ENCODE measurements around the gene ZBTB46.
"Not testable (repeated sequence)": the region's sequence is repeated elsewhere in the genome, so short reads cannot be mapped to it uniquely, and the experiment has no call there.

ZBTB46 gene

GRCh38 chr20:63783970-63784369, 47.1 kb downstream of the ZBTB46 start:
- no peak for DNase-seq

- DNase-seq = no peak
Observed at GRCh38 chr20:63782521-63782971, 48.5 kb downstream of the ZBTB46 start.

GRCh38 chr20:63782051-63782471, 49.0 kb downstream of the ZBTB46 start:
- no peak for DNase-seq

- DNase-seq = no peak
Observed at GRCh38 chr20:63781181-63781580, 49.9 kb downstream of the ZBTB46 start.

DNA sequence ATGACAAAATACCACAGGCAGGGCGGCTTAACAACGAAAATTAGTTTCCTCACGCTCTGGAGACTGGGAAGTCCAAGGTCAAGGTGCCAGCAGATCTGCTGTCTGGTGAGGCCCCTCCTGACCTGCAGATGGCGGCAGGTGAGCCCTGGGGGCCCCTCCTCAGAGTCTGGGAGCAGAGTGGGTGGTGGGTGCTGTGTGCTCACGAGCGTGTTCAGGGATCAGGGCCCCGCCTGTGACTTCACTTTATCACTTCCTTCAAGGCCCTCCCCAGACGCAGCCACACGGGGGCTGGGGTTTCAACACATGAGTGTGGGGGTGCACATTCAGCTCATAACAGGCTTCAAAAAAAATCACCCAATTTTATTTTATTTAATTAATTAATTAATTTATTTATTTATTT, 52.2 kb downstream of the ZBTB46 start:
- DNase-seq = no peak

GRCh38 chr20:63778034-63778752, 52.9 kb downstream of the ZBTB46 start:
- DNase-seq = no peak

GRCh38 chr20:63777614-63778013, 53.5 kb downstream of the ZBTB46 start:
- DNase-seq = no peak

DNA sequence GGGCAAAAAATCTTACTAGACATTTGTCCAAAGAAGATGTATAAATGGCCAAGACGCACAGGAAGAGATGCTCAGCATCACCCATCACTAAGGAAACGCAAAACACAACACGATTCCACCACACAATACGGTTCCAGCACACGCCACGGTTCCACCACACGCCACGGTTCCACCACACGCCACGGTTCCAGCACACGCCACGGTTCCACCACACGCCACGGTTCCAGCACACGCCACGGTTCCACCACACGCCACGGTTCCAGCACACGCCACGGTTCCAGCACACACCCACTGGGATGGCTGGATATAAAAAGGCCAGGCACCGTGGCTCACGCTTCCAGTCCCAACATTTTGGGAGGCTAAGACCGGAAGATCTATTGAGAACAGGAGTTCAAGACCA, 54.2 kb downstream of the ZBTB46 start:
- not testable (repeated sequence) for DNase-seq

DNA sequence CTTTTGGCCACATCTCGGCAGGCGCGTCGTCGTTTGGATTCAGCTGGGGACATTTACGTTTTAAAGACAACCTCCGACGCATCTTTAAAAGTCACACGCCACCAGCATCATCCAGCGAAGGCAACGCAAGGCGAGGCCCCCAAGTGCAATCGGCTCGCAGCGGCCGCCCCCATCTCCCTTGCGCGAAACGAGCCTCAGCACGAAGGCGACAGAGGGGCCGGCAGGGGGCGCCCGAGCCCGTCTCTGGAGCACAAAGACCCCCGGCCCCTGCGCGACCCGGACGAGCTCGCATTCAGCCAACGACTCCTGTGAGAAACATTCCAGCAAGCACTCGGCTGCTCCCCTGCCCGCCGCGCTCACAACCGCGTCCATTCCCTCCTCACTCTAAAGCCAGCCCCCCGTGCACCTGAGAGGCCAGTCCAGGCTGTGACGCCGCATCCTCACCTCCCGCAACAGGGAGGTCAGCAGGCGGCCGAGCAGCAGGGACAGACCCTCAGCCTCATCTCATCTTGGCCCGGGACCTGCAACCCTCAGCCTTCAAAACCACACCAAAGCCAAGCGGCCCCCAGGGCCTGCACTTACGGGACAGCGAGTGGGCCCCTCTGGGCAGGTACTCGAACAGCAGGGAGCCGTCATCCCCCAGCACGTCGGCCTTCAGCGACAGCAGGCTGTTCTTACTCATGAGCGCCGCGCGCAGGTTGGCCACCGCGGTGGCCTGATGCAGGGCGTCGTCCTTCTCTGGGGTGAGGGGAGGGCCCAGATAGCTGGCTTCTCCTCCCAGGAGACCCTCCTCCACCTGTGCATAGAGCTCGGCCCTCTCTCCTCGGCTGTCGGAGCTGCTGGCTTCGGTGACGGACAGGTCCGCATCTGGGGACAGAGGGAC, 55.7 kb downstream of the ZBTB46 start:
- no peak for DNase-seq

- no peak for DNase-seq
Observed at GRCh38 chr20:63774306-63774705, 56.8 kb downstream of the ZBTB46 start.

- no peak for DNase-seq
Observed at GRCh38 chr20:63773571-63774241, 57.4 kb downstream of the ZBTB46 start.

DNA sequence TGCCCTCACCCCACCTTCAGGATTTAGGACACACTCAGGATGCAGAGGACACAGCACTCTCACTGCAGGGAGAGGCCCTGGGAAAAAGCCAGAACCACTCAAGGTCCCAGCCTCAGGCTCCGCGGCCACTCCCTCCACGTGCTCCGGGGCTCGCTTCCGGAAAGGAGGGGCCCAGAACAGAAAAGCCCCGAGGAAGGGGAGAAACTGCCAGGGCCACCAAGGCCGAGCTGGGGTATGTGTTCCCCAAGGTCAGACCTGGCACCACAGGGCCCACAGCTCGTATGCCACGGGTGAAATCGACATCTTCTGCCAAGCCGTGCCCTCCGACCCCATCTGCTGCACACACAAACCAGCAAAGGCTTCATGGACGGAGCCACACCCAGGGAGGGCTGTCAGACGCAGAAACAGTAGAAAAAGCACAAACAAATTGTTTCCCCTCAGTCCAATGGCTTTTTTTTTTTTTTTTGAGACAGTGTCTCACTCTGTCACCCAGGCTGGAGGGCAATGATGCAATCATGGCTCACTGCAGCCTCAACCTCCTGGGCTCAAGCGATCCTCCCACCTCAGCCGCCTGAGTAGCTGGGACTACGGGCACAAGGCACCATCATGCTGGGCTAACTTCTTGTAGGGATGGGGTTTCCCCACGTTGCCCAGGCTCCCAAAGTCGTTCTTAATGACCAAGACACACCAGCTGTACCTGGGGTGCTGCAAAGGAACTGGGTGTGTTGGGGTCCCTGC, 58.1 kb downstream of the ZBTB46 start:
- DNase-seq = no peak

DNA sequence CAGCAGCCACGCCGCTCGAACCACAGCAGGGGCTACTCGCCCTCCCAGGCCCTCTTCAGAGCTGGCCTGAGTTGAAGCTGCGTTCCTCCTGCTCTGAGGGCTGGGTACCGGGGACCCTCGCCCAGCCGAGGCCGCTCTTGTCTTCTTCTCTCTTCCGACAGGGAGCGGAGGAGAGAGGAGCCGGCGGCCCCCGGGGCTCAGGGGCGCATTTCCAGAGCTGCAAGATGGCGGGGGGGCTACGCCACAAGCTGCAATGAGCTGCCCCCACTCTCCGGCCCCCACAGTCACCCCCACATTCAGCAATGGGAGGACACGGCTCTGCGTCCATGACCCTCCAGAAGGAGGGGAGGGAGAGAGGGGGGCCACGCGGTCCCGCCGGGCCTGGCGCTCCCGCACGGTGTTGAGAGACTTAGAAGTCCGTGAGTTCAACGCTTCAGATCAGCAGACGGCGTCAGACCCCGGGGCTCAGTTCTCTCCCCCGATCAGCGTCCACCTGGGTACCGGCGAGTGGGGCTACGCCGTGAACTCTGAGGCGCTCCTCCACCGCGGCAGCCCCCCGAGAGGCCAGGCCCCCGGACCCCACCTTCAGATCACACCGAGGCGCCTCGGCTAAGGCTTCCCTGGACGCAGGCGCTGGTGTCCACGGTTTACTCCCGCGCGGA, 59.9 kb downstream of the ZBTB46 start:
- DNase-seq = no peak

GRCh38 chr20:63769891-63770474, 61.1 kb downstream of the ZBTB46 start:
- DNase-seq = no peak

DNA sequence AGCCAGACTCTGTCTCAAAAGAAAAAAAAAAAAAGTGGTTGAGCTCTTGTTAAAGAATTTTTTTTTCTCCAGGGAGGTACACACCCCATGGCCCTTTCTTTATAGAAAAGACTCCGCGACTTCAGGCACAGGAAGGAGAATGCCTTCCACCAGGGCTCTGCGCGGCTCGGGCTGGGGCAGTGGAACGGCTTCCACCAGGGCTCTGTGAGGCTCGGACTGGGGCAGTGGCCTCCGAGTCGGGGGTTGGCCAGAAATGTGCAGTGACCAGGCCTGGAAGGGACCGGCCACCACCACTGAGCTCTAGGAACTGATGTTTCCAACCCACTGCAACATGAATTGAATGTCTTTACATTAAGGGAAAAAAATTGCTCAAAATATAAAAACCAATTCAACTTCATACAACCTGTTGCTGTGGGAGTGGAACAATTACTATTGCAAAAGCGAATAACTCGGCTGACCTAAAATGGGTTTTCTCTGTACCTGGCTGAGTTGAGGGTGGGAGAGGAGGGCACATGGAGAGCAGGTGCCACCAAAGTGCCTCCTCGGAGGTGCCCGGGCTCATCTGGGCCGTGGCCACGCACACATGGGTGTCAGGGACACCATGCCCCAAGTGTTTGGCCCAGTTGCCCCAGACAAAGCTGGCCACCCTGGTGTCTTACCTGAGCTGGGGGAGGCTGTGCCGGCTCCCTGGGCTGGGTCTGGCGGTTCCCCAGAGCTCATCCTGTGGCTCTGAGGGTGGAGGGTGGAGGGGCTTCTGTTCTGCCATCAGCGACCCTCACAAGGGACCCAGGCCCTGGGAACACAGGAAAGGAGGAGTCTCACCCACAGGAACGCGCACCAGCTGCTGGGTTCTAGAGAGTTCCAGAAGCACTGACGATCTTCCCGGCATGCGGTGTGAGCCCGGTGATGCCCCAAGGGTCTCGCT, 62.2 kb downstream of the ZBTB46 start:
- DNase-seq = no peak

DNA sequence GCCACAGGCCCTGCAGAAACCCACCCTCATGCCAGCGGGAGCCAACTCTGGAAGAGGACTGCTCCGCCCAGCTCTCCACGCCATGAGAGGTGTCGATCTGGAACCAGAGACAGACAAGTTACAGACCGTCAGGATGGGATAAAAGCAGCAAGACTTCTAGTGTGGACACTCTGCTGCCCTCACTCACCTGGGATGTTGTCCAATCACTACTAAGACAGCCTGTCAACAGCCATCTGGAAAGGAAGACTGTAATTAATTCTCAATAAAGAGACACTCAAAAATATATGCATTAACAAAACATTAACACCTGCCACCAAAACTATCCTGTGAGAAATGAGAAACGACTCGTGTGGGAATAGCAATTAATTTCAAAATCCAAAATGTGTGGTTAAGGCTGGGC, 63.2 kb downstream of the ZBTB46 start:
- no peak for DNase-seq

- DNase-seq = no peak
Observed at GRCh38 chr20:63767456-63767855, 63.6 kb downstream of the ZBTB46 start.

- DNase-seq = no peak
Observed at GRCh38 chr20:63766695-63767426, 64.2 kb downstream of the ZBTB46 start.

DNA sequence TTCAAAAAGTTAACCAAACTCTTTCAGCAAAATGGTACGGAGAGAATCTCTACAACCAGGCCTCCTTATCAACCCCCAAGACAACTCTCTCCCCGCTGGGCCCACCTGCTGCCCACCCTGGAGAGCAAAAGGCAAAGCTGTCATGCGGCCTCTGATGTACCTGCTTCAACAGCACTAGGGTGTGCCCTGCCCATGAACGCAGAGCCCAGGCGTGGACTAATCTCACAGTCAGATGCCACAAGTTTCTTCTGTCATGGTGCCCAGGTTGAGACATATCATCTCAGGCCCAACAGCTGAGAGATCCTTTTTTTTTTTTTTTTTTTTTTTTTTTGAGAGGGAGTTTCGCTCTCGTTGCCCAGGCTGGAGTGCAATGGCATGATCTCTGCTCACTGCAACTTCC, 65.2 kb downstream of the ZBTB46 start:
- no peak for DNase-seq

All from DMS79 treated with DMSO at 0.1 percent for 48 hours (cell line).